Measurements from ENCODE around the gene PRKG2.
A peak's percentile ranks its signal among the peaks of the same experiment; 100 is the strongest.

Gene PRKG2

DNA sequence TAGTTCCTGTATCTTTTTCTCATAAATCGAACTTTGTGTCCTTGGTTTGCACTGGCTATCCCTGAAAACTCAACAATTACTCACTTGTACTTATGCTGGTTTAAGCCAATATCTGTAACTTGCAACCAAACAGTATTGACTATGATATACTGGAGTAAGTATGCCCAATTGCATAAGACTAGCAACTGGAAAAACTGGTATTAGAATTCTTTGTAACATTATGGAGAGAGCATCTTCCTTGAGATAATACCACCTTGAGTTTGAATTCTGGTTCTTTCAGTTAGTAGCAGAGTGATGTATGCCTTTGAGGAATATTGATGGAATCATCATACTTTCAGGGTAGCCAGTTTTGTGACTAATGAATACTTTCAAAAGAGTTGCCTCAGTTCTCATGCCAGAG, 156.4 kb downstream of the PRKG2 start:
- Histone ChIP-seq H3K36me3 (ENCODE audit: insufficient read depth, low read length) (no peaks in the 10 kb centered on the region), H3K27ac (no peak overlapping the region), H3K4me3 (no peak overlapping the region), H3K9ac (ENCODE audit: insufficient read length) (no peak overlapping the region), H3K9me3 (ENCODE audit: low read depth, low read length) (no peaks in the 10 kb centered on the region)
- no peak for DNase-seq (ENCODE audit: low read depth, low spot score)
- no peak for TF ChIP-seq FOXP2 (optimal IDR thresholded peaks at IDR 0.05; ENCODE audit: control extremely low read depth, extremely low read length, insufficient read depth)

DNA sequence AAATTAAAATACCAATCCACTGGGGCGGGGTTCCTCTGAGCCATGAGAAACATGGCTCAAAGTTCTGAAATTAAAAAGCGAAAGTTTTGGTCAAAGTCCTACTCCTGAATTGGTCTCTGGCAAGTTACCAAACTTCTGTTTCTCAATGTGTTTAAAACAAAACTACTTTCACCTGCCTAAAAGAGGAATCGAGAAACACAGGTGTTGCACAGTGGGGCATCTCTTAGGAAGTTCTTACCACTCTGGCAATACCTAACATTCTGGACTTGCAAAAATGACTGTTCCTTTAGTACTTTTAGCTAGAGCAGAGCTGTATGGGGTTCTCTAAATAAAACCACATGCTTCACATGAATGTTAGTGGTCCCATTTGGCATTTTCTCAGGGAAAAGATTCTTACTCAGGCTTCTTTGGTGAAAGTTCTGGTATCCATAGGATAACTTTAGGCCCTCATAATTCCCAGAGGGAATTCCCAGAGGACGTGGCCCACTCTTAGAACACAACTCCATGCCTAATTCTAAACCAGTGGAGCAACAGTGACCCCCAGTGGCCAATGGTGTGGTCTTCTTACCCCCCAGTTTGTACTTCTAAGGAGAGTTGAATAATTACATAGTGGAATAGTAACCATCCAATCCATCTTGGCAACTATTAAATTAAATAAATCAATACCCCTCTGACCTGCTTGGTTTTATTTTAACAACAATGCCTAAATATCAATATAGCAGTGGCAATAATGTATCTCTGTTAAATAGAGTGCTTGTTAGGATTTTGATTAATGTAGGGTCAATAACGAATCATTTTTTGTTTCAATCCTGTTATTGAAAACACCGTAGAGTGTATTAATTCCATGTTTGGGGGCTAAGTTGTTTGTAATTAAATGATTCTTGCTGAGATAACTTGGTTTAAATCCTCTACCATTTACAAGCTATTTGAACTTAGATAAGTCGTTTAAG, 162.6 kb downstream of the PRKG2 start:
- Histone ChIP-seq H3K27ac (no peak overlapping the region), H3K36me3 (ENCODE audit: insufficient read depth, low read length) (no peaks in the 10 kb centered on the region), H3K9ac (ENCODE audit: insufficient read length) (peak overlapping the region; percentile 23), H3K4me3 (peak overlapping the region; percentile 28; the same call in 1 of the 2 replicates), H3K9me3 (ENCODE audit: low read depth, low read length) (no peaks in the 10 kb centered on the region)
- peak; percentile 66 for DNase-seq (ENCODE audit: low read depth, low spot score)
- no peak for TF ChIP-seq FOXP2 (optimal IDR thresholded peaks at IDR 0.05; ENCODE audit: control extremely low read depth, extremely low read length, insufficient read depth)
- no peak for TF ChIP-seq EZH2 (IDR thresholded peaks at IDR 0.05)
- no peak for TF ChIP-seq POLR2AphosphoS5 (IDR thresholded peaks at IDR 0.05; ENCODE audit: borderline replicate concordance, low read depth, low read length)

DNA sequence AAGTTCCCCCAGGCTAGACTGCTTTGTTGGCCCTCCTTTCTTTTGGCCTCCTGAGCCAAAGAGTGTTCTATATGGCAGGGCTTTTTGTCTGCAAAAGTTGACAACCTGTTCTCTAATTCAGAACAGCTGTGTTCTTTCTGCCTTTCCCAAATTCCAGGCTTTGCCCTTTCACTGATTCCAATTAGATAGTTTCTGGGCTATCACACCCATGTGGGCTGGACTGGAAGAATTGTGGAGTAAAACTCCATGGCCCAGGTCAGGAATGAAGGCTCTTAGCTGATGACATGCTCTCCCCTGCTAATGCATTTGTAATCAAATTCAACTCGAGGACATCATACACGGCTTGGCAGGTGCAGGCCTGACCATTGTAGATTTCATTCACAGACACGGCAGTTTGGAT, 165.1 kb downstream of the PRKG2 start:
- no peak for DNase-seq (ENCODE audit: low read depth, low spot score)
- Histone ChIP-seq H3K9ac (ENCODE audit: insufficient read length) (no peak overlapping the region), H3K27ac (no peak overlapping the region), H3K4me3 (no peak overlapping the region), H3K9me3 (ENCODE audit: low read depth, low read length) (no peaks in the 10 kb centered on the region), H3K36me3 (ENCODE audit: insufficient read depth, low read length) (no peaks in the 10 kb centered on the region)
- TF ChIP-seq FOXP2 (optimal IDR thresholded peaks at IDR 0.05; ENCODE audit: control extremely low read depth, extremely low read length, insufficient read depth): no peak
- TF ChIP-seq POLR2AphosphoS5 (IDR thresholded peaks at IDR 0.05; ENCODE audit: borderline replicate concordance, low read depth, low read length): no peak
- no peak for TF ChIP-seq EZH2 (IDR thresholded peaks at IDR 0.05)

DNA sequence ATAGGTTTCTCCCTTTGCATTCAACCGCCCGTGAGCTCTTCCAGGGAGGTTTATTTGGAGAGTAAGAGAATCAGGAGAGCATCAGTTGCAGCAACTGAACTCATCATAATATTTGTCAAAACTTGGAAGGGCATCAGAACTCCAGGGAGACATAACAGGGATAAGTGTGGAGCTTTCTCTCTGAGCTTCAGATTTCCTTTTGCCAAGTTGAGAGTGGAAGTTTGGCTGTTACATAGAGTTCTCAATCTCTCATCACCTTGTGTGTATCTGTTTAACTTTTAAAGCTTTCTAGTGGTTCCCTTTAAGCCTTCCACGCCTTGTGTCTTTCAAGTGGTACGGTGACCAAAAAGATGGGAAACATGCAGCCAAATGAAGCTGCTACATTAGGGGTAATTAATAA, 165.7 kb downstream of the PRKG2 start:
- no peaks in the 10 kb centered on the region for H3K36me3 ChIP-seq (ENCODE audit: insufficient read depth, low read length)
- TF ChIP-seq POLR2AphosphoS5 (IDR thresholded peaks at IDR 0.05; ENCODE audit: borderline replicate concordance, low read depth, low read length) (no peak), FOXP2 (optimal IDR thresholded peaks at IDR 0.05; ENCODE audit: control extremely low read depth, extremely low read length, insufficient read depth) (no peak), EZH2 (IDR thresholded peaks at IDR 0.05) (no peak)
- no peak overlapping the region for H3K4me3 ChIP-seq
- no peak overlapping the region for H3K9ac ChIP-seq (ENCODE audit: insufficient read length)
- no peak overlapping the region for H3K27ac ChIP-seq
- no peak for DNase-seq (ENCODE audit: low read depth, low spot score)
- H3K9me3 ChIP-seq (ENCODE audit: low read depth, low read length): no peaks in the 10 kb centered on the region

DNA sequence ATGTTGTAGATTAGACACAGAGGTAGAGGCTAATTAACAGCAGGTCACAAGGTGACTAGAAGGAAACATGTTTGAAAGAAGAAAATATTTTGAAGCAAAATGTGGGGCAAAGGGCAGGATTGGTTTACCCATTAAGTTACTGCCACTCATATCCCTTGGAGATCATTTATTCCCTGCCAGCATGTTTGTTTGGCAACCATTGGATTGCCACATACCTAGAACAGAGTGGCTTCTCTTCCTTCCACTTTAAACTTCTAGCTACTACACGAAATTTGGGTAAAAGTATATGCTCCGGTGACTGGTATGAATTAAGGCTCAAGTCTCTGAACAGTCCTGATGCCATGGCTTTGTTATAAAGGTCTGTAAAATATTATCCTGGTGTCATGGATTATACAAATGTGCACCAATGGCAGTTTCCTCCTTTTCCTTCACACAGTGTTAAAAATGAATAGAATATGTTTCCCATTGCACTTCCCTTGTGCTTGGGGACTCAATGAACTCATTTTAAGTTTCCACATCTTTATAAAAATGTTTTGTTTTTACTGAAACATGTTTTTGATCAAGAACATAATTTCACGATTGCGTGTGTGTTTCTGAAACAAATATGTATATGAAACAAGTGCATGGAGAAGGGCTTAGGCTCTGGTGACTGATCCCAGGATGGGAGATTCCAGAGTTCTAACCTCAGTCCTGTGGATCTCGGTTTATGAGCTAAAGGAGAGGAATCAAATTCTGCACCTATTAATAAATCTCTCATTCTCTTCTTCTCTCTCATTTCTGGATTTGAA, 172.2 kb downstream of the PRKG2 start:
- Histone ChIP-seq H3K9me3 (ENCODE audit: low read depth, low read length) (no peaks in the 10 kb centered on the region), H3K36me3 (ENCODE audit: insufficient read depth, low read length) (no peaks in the 10 kb centered on the region), H3K9ac (ENCODE audit: insufficient read length) (no peak overlapping the region), H3K4me3 (no peak overlapping the region), H3K27ac (no peak overlapping the region)
- no peak for TF ChIP-seq EZH2 (IDR thresholded peaks at IDR 0.05)
- no peak for TF ChIP-seq POLR2AphosphoS5 (IDR thresholded peaks at IDR 0.05; ENCODE audit: borderline replicate concordance, low read depth, low read length)
- TF ChIP-seq FOXP2 (optimal IDR thresholded peaks at IDR 0.05; ENCODE audit: control extremely low read depth, extremely low read length, insufficient read depth): no peak
- DNase-seq (ENCODE audit: low read depth, low spot score): no peak

DNA sequence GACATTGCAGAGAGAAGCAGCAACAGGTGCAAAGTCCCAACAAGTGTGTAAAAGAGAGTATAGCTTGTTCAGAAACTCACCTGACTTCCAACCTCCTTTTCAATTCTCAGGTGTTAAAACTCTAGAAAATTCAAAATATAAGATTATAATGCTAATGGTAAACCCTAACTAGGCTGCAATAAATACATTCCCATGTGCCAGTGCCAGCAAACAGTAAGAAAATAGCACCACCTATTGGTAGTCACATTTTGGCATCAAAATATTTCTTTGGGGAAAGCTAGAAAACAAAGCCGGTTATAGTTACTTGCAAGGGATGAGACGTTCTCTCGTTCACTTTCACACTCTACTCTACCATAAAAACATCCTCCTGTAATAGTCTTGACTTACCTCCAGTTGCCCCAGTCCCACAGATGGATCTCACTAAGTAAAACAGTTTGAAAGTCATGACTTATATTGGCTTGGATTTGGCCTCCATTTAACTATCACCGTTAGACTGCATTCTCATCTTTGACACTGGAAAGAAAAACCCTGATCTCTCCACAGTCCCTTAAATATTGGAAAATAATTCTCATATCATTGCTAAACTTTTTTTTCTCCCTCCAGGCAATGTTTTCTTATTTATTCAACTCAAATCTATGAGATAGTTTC, 174.9 kb downstream of the PRKG2 start:
- TF ChIP-seq FOXP2 (optimal IDR thresholded peaks at IDR 0.05; ENCODE audit: control extremely low read depth, extremely low read length, insufficient read depth) (no peak), POLR2AphosphoS5 (IDR thresholded peaks at IDR 0.05; ENCODE audit: borderline replicate concordance, low read depth, low read length) (no peak), EZH2 (IDR thresholded peaks at IDR 0.05) (no peak)
- no peak for DNase-seq (ENCODE audit: low read depth, low spot score)
- no peak overlapping the region for H3K27ac ChIP-seq

DNA sequence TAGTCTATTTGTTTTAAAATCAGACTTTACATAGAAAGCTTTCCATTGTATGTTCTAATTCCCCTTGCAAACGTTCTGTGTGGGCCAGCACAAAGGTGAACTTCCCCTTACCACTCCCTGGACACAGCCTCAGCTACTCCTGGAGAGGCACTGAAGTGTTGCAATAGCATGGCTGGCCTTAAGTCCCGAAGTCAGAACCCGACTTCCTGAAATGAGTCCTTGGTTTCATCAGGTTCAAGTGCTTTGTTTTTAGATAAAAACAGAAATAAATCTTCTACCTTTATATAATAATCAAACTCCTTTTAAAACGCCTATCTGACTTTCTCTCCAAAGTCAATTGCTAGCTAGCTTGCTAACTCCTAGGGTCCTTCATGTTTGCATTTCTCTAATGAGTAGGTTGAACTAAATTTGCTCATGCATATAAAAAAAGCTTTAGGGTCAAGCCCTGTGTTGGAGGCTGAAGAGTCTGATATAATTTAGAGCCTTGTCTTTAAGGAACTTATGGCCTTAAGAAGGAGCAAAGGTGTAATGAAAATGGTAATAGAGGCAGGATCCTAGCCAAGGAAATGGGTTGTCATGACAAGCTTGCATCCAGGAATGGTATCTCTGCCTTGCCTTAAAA, 175.6 kb downstream of the PRKG2 start:
- H3K4me3 ChIP-seq: no peak overlapping the region
- no peak overlapping the region for H3K27ac ChIP-seq
- no peak overlapping the region for H3K9ac ChIP-seq (ENCODE audit: insufficient read length)
- no peak for TF ChIP-seq POLR2AphosphoS5 (IDR thresholded peaks at IDR 0.05; ENCODE audit: borderline replicate concordance, low read depth, low read length)
- no peak for TF ChIP-seq FOXP2 (optimal IDR thresholded peaks at IDR 0.05; ENCODE audit: control extremely low read depth, extremely low read length, insufficient read depth)
- no peak for TF ChIP-seq EZH2 (IDR thresholded peaks at IDR 0.05)
- no peaks in the 10 kb centered on the region for H3K36me3 ChIP-seq (ENCODE audit: insufficient read depth, low read length)
- DNase-seq (ENCODE audit: low read depth, low spot score): no peak
- no peaks in the 10 kb centered on the region for H3K9me3 ChIP-seq (ENCODE audit: low read depth, low read length)

More for the DNA sequence above, 174.9 kb downstream of the PRKG2 start:
- H3K4me3 ChIP-seq: no peak overlapping the region
- no peak overlapping the region for H3K9ac ChIP-seq (ENCODE audit: insufficient read length)
- H3K36me3 ChIP-seq (ENCODE audit: insufficient read depth, low read length): no peaks in the 10 kb centered on the region
- no peaks in the 10 kb centered on the region for H3K9me3 ChIP-seq (ENCODE audit: low read depth, low read length)

Measured in SK-N-MC (cell line).